ENCODE results near the gene FMO3. TPM values are rescaled to one million over a fixed set of nuclear protein-coding genes. Genes with fewer than 3 reads are reported as not detected.

FMO3 gene
- total and polyA plus RNA-seq, 2 donors (not counting 3 experiments of a cell fraction or from before 2014, with no cell fraction given): not detected

DNA sequence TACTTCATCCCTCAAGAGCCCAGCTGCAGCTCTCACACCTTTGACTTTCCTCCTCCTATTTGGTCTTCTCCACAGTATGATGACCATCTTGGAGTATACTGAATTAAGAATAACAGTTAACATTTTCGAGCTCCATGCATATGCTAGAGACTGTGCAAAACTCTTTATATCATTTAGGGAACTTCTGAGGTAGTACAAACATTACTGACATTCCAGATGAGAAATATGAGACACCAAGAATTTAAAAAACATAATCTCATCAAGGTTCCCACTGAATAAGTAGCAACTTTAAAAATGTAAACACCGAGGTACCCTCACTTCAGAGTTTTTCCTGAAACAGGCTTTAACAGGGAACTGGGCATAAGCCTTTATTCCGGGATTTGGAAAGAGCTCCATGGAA lies 22.7 kb downstream of the FMO3 start:
- no peak for DNase-seq (ENCODE audit: low read depth, low spot score)
- BruUV-seq (replicated peaks): no TSS peak
- Histone ChIP-seq H3K36me3 (ENCODE audit: control insufficient read depth in 2 of 2, extremely low read depth in 1 of 2, insufficient read depth in 2 of 2, low read length in 2 of 2) (no peaks in the 10 kb centered on the region), H3K9me3 (replicated peaks; ENCODE audit: control insufficient read depth, insufficient read depth, low read length) (no peaks in the 10 kb centered on the region), H3K27me3 (ENCODE audit: control insufficient read depth in 2 of 2, insufficient read depth in 2 of 2, low read length in 2 of 2) (no peaks in the 10 kb centered on the region), H3K4me2 (ENCODE audit: insufficient read depth, low read length) (no peak overlapping the region), H4K20me1 (replicated peaks; ENCODE audit: control insufficient read depth, extremely low read depth, insufficient read depth, low read length) (no peaks in the 10 kb centered on the region), H3K4me1 (ENCODE audit: control insufficient read depth, extremely low read depth, insufficient read depth, low read length) (no peaks in the 10 kb centered on the region), H3K79me2 (ENCODE audit: control insufficient read depth, insufficient read depth, low read length) (no peaks in the 10 kb centered on the region), H3K9me1 (replicated peaks; ENCODE audit: control insufficient read depth, extremely low read depth, insufficient read depth, low read length) (no peaks in the 10 kb centered on the region), H3K9ac (replicated peaks; ENCODE audit: extremely low read depth, insufficient read depth, low read length) (no peak overlapping the region), H2AFZ (ENCODE audit: low read depth, low read length) (no peak overlapping the region), H3K27ac (ENCODE audit: insufficient read depth, low read depth, low read length) (no peak overlapping the region), H3K4me3 (replicated peaks in 1 of 3; ENCODE audit: insufficient read depth in 1 of 3, low read depth in 1 of 3, low read length in 3 of 3) (no peak overlapping the region)
- intact Hi-C loops (cut with micrococcal nuclease): no loop called here
- FAIRE-seq: no peak
- ChIA-PET CTCF (no interaction called here), POLR2A (no interaction called here)
- dilution Hi-C loops (cut with MboI; ENCODE audit: extremely low pct_ligation_motif_present, low sequenced_read_pairs): no loop called here
- TF ChIP-seq CTCF (IDR thresholded peaks at IDR 0.05; ENCODE audit: extremely low read depth in 1 of 2, insufficient read depth in 1 of 2, low read depth in 1 of 2, low read length in 2 of 2) (no peak), GATA2 (IDR thresholded peaks at IDR 0.05; ENCODE audit: insufficient read depth, insufficient read length, low read depth, low read length) (no peak), EZH2 (IDR thresholded peaks at IDR 0.05; ENCODE audit: borderline replicate concordance, low read depth, low read length, severe bottlenecking) (no peak), MAX (IDR thresholded peaks at IDR 0.05; ENCODE audit: insufficient read depth, insufficient read length) (no peak), POLR2A (IDR thresholded peaks at IDR 0.05; ENCODE audit: low read depth, low read length) (no peak), MYC (IDR thresholded peaks at IDR 0.05; ENCODE audit: low read depth, low read length) (no peak), JUN (IDR thresholded peaks at IDR 0.05; ENCODE audit: borderline replicate concordance, insufficient read depth, insufficient read length, low read depth) (no peak), POLR2AphosphoS5 (IDR thresholded peaks at IDR 0.05; ENCODE audit: insufficient read depth, low read depth, low read length) (no peak), FOS (IDR thresholded peaks at IDR 0.05; ENCODE audit: borderline replicate concordance, insufficient read depth, low read length) (no peak)
